Fibroblast of skin of left quadriceps (primary cell): ENCODE data around the gene ONECUT1.

ENCODE experiments used
- DNase-seq, 2 experiments: peaks; one replicate each; pipeline ENCODE4 v3.0.0-alpha.2; 2013; ENCODE audit warnings: low read depth in 2 of 2

Gene ONECUT1

GRCh38 chr15:52731732-52732470, 58.2 kb downstream of the ONECUT1 start:
- no peak for DNase-seq

- DNase-seq, result no peak
Observed at GRCh38 chr15:52731004-52731403, 59.1 kb downstream of the ONECUT1 start.

GRCh38 chr15:52730594-52730993, 59.5 kb downstream of the ONECUT1 start:
- DNase-seq, result no peak

GRCh38 chr15:52730173-52730572, 60.0 kb downstream of the ONECUT1 start:
- peak; percentile 24 to 29 for DNase-seq

GRCh38 chr15:52728899-52729298, 61.2 kb downstream of the ONECUT1 start:
- DNase-seq, result peak; percentile 12 to 20

- no peak for DNase-seq
Observed at GRCh38 chr15:52727815-52728214, 62.3 kb downstream of the ONECUT1 start.

GRCh38 chr15:52726195-52726594, 63.9 kb downstream of the ONECUT1 start:
- no peak for DNase-seq

- DNase-seq, result no peak
Observed at GRCh38 chr15:52718551-52718950, 71.6 kb downstream of the ONECUT1 start.

- no peak for DNase-seq
Observed at GRCh38 chr15:52717924-52718323, 72.2 kb downstream of the ONECUT1 start.

GRCh38 chr15:52717481-52717880, 72.7 kb downstream of the ONECUT1 start:
- no peak for DNase-seq

GRCh38 chr15:52716536-52716935, 73.6 kb downstream of the ONECUT1 start:
- no peak for DNase-seq

GRCh38 chr15:52715411-52715810, 74.7 kb downstream of the ONECUT1 start:
- no peak for DNase-seq

- DNase-seq, result no peak
Observed at GRCh38 chr15:52714968-52715367, 75.2 kb downstream of the ONECUT1 start.

- DNase-seq, result no peak
Observed at GRCh38 chr15:52710708-52711389, 79.3 kb downstream of the ONECUT1 start.

- no peak for DNase-seq
Observed at GRCh38 chr15:52710050-52710707, 80.0 kb downstream of the ONECUT1 start.

GRCh38 chr15:52709187-52709981, 80.8 kb downstream of the ONECUT1 start:
- no peak for DNase-seq
